Cerebellar nuclear complex (tissue), 1 donor: ENCODE results near the gene TMEM47.

ENCODE experiments used
- DNase-seq, 2 experiments: peaks; one replicate each; lab custom pipeline; 2025; lab: John Stamatoyannopoulos, UW

The TMEM47 gene

DNA sequence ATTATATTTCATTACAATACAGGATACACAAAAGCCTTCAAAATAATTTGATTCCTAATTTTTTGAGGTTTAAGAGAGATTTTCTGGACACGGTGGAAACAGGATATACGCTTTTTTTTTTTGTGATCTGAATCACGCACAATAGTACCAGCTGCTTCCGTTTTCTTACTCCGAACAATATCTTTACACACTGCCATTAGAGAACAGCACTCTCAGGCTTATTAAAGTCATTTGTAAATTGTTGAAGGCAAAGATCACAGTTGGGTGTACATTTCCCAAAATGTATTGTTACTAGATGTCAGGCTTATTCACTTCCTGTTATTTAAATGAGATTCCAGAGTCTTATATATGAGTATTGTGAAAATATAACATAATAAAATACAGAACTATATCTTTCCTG, 71.5 kb downstream of the TMEM47 start:
- no peak for DNase-seq

DNA sequence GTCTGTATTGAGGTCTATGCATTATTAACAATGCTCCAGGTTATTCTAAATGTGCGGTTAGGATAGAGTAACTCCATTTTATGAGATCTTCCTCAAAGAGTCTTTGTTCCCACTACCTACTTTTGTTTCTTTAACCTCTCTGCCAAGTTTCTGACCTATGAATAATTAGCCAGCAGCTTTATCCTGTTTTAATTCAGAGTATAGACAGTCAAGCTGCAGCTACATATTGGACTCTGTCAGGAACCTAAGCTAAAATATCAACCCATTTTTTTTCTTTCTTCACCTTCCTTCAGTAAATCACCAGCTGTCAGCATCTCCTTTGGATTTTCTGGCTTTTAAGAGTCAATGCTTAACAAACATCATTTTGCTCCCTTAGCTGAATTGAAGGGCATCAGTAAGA, 72.3 kb downstream of the TMEM47 start:
- no peak for DNase-seq

DNA sequence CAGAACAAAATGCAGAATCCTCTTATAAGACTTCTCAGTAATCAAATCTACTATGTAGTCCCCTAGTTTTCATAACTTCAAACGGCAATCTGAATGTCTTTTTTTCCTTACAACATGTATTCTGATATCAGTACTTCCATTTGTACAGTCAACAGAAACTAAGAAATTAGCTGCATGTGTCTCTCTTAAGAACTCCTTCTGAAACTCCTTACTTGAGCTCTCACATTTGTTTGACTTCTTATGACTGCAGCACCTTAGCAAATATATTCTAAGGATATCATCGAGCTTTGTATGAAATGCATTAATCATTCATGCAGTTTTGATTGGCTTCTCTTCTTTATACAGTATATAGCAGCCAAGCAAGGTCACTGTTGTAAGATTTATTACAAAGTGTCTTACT, 77.0 kb downstream of the TMEM47 start:
- no peak for DNase-seq

DNA sequence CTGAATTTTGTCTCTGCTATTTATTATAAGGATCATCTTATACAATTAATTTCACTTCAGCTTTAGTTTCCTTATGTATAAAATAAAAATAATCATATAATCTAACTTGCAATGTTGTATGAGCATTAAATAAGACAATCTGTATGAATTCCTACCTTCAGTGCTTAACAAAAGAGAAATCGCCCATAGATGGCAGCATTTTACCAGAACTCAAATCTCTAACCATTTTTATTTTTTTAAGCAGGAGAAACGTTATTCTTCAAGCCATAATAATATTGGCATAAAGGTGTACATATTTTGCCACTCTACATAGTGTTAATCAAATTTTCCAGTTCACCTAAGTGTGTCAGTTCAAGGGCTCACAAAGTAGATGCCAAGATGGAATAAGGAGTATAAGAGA, 78.8 kb downstream of the TMEM47 start:
- no peak for DNase-seq
